ENCODE results near the gene C10orf90.

GRCh38 chr10:126564326-126564888 is 106.1 kb downstream of the C10orf90 start:
- TF ChIP-seq CTCF (IDR thresholded peaks at IDR 0.05; ENCODE audit: insufficient read depth, low read length, poor library complexity, severe bottlenecking): no peak
- no peak for TF ChIP-seq EZH2phosphoT487 (conservative IDR thresholded peaks at IDR 0.05; ENCODE audit: low read length)

Data from SU-DHL-6 (cell line).